ENCODE data around the gene PMIS2. TPM values are rescaled to one million over a fixed set of nuclear protein-coding genes. Genes with fewer than 3 reads are reported as not detected.

The PMIS2 gene
- total RNA-seq, 2 experiments from 2014 or later, result not detected

DNA sequence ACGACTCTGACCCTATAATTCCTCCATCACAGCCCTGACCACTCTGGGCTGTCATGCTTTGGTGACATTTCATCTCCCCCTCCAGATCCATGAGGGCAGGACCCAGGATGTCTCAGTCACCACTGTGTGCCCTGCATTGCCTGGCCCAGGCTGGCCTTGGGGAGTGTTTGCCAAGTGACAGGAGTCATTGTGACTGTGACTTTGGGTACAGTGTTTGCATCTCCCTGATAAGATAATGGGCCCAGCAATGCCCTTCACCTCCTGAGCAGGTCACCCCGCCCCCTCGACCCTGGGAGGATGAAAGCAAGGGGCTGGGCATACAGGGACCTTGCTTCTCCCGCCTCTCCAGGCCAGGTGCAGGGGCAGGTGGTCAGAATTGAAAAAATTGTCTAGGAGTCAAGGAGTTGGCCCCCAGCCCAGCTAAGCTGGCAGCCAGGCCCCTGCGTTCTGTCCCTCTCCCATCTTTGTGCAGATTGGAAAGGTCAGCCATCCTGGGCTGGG lies 16.6 kb upstream of the PMIS2 start:
- no peaks in the 10 kb centered on the region for H3K36me3 Mint-ChIP-seq (ENCODE audit: low read depth)

DNA sequence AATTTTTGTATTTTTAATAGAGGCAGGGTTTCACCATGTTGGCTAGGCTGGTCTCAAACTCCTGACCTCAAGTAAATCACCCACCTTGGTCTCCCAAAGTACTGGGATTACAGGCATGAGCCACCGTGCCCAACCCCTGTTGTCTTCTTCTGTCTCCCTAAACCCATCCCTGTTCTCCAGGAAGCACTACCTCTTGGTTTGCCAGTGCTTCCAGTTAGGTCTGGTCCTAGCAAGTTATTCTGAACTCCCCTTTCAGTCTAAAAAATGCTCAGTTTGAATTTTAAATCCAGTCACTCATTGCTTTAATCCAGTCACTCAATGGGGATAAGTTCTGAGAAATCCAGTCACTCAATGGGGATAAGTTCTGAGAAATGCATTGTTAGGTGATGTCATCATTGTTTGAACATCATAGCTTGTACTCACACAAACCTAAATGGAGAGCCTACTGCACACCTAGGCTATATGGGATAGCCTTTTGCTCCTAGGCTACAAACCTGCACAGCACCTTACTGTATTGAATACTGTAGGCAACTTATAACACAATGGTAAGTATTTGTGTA lies 14.5 kb upstream of the PMIS2 start:
- Mint-ChIP-seq H3K27ac (no peak overlapping the region), H3K9me3 (peaks cover 17% of the 10 kb centered on the region), H3K4me1 (ENCODE audit: low read depth) (no peaks in the 10 kb centered on the region), H3K36me3 (ENCODE audit: low read depth) (peaks cover 5% of the 10 kb centered on the region), H3K27me3 (peaks cover 15% of the 10 kb centered on the region), H3K4me3 (no peak overlapping the region)
- ATAC-seq, result no peak
- no peak for TF ChIP-seq CTCF (IDR thresholded peaks at IDR 0.05)
- CTCF ChIA-PET, result no interaction called here
- POLR2A ChIA-PET, result no interaction called here
- intact Hi-C loops (cut with micrococcal nuclease), result no loop called here
- no peak for DNase-seq

More for the DNA sequence above, 16.6 kb upstream of the PMIS2 start:
- ChIA-PET CTCF (no interaction called here), POLR2A (no interaction called here)
- no peak for DNase-seq
- intact Hi-C loops (cut with micrococcal nuclease), result no loop called here
- Mint-ChIP-seq H3K27me3 (peaks cover 19% of the 10 kb centered on the region), H3K4me3 (no peak overlapping the region), H3K9me3 (peaks cover 1% of the 10 kb centered on the region), H3K27ac (no peak overlapping the region), H3K4me1 (ENCODE audit: low read depth) (no peaks in the 10 kb centered on the region)
- TF ChIP-seq CTCF (IDR thresholded peaks at IDR 0.05), result no peak
- no peak for ATAC-seq

GRCh38 chr19:35577918-35578317 lies 8.1 kb upstream of the PMIS2 start:
- Mint-ChIP-seq H3K4me3 (no peak overlapping the region), H3K36me3 (ENCODE audit: low read depth) (peaks cover 8% of the 10 kb centered on the region), H3K9me3 (peaks cover 29% of the 10 kb centered on the region), H3K27me3 (peaks cover 8% of the 10 kb centered on the region), H3K4me1 (ENCODE audit: low read depth) (no peaks in the 10 kb centered on the region), H3K27ac (no peak overlapping the region)
- no peak for TF ChIP-seq CTCF (IDR thresholded peaks at IDR 0.05)
- CTCF ChIA-PET, result interaction anchor here (0.6 kb wide), 1 partner anchor 14 kb away, joined by 4 read pairs; no protein-coding TSS in a partner anchor
- POLR2A ChIA-PET, result no interaction called here
- ATAC-seq (no peak), DNase-seq (no peak)
- intact Hi-C loops (cut with micrococcal nuclease), result no loop called here

DNA sequence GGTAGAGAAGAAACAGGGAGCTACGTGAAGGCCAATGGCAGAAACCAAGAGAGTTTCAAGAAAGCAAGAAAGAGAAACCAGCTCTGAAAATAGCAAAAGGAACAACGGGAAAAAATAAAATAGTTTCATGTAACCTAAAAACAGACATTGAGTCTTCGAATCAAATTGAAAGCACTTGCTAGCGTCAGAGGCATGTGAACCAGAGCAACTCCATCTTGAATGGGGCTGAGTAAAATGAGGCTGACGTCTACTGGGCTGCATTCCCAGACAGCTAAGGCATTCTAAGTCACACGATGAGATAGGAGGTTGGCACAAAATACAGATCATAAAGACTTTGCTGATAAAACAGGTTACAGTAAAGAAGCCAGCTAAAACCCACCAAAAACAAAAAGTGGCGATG lies 7.3 kb upstream of the PMIS2 start:
- Mint-ChIP-seq H3K36me3 (ENCODE audit: low read depth) (peaks cover 8% of the 10 kb centered on the region), H3K27ac (no peak overlapping the region), H3K27me3 (peaks cover 8% of the 10 kb centered on the region), H3K9me3 (peaks cover 29% of the 10 kb centered on the region), H3K4me3 (no peak overlapping the region), H3K4me1 (ENCODE audit: low read depth) (no peaks in the 10 kb centered on the region)
- DNase-seq (no peak), ATAC-seq (no peak)
- intact Hi-C loops (cut with micrococcal nuclease), result no loop called here
- ChIA-PET CTCF (interaction anchor here (0.6 to 1.5 kb wide), 4 partner anchors 13 to 68 kb away, joined by 3 to 5 read pairs (median 4); no protein-coding TSS in a partner anchor), POLR2A (no interaction called here)
- TF ChIP-seq CTCF (IDR thresholded peaks at IDR 0.05), result no peak

DNA sequence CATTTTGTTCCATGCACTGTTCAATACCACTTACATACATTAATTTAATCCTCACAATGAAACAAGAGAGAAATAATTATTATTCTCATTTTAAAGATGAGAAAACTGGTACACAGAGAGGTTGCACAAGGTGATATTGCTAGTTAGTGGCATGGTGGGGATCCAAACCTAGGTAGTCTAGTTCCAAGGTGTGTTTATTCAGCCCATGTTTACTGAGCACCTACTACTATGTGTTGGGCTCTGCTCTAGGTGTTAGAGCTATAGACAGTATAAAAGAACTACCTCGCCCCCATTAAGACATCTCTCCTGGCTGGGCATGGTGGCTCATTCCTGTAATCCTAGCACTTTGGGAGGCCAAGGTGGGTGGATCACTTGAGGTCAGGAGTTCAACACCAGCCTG lies 3.2 kb upstream of the PMIS2 start:
- ChIA-PET CTCF (interaction anchor here (0.6 kb wide), 1 partner anchor 67 kb away, joined by 3 read pairs; no protein-coding TSS in a partner anchor), POLR2A (no interaction called here)
- ATAC-seq (no peak), DNase-seq (no peak)
- no peak for TF ChIP-seq CTCF (IDR thresholded peaks at IDR 0.05)
- Mint-ChIP-seq H3K27ac (no peak overlapping the region), H3K27me3 (peaks cover 12% of the 10 kb centered on the region), H3K4me1 (ENCODE audit: low read depth) (no peaks in the 10 kb centered on the region), H3K9me3 (peaks cover 1% of the 10 kb centered on the region), H3K36me3 (ENCODE audit: low read depth) (no peaks in the 10 kb centered on the region), H3K4me3 (no peak overlapping the region)
- intact Hi-C loops (cut with micrococcal nuclease), result no loop called here

All from activated CD8-positive, alpha-beta T cell treated with anti-CD3 and anti-CD28 coated beads for 36 hours (primary cell).